HG03378 (cell line): ENCODE data around the gene PDHX.

Experiments used
- ATAC-seq: cut with Tn5 transposase; IDR thresholded peaks from one replicate; pipeline ENCODE4 v1.9.1; 2021; ENCODE audit warnings: mild to moderate bottlenecking, moderate library complexity; ENCODE audit not compliant: unreplicated experiment

Gene PDHX

GRCh38 chr11:34948696-34949095 lies 32.3 kb downstream of the PDHX start:
- no peak for ATAC-seq

- no peak for ATAC-seq
These were observed 37.5 kb downstream of the PDHX start for GRCh38 chr11:34953955-34954354.

- no peak for ATAC-seq
These were observed 40.8 kb downstream of the PDHX start for GRCh38 chr11:34957206-34957605.

GRCh38 chr11:34957606-34958005 lies 41.2 kb downstream of the PDHX start:
- ATAC-seq, result no peak

GRCh38 chr11:34959770-34960169 lies 43.4 kb downstream of the PDHX start:
- ATAC-seq, result no peak

- ATAC-seq, result no peak
These were observed 43.9 kb downstream of the PDHX start for GRCh38 chr11:34960277-34960676.

GRCh38 chr11:34962034-34962433 lies 45.6 kb downstream of the PDHX start:
- ATAC-seq, result no peak

GRCh38 chr11:34963351-34963750 lies 46.9 kb downstream of the PDHX start:
- ATAC-seq, result no peak

- no peak for ATAC-seq
These were observed 48.4 kb downstream of the PDHX start for GRCh38 chr11:34964610-34965331.

GRCh38 chr11:34968862-34969261 lies 52.4 kb downstream of the PDHX start:
- ATAC-seq, result no peak

- no peak for ATAC-seq
These were observed 53.6 kb downstream of the PDHX start for GRCh38 chr11:34970033-34970432.

- ATAC-seq, result no peak
These were observed 54.1 kb downstream of the PDHX start for GRCh38 chr11:34970480-34970879.

GRCh38 chr11:34971928-34972327 lies 55.5 kb downstream of the PDHX start:
- no peak for ATAC-seq

GRCh38 chr11:34972366-34972765 lies 55.9 kb downstream of the PDHX start:
- no peak for ATAC-seq

- ATAC-seq, result no peak
These were observed 56.5 kb downstream of the PDHX start for GRCh38 chr11:34972892-34973291.

GRCh38 chr11:34975482-34975881 lies 59.1 kb downstream of the PDHX start:
- ATAC-seq, result no peak

- ATAC-seq, result no peak
These were observed 60.2 kb downstream of the PDHX start for GRCh38 chr11:34976496-34977088.

GRCh38 chr11:34977089-34977912 lies 60.9 kb downstream of the PDHX start:
- no peak for ATAC-seq

- ATAC-seq, result no peak
These were observed 62.1 kb downstream of the PDHX start for GRCh38 chr11:34978236-34979191.

GRCh38 chr11:34984514-34984913 lies 68.1 kb downstream of the PDHX start:
- no peak for ATAC-seq
